Measurements from ENCODE around the gene POM121C.
A peak's percentile ranks its signal among the peaks of the same experiment; 100 is the strongest.
"Not testable (repeated sequence)": the region's sequence is repeated elsewhere in the genome, so short reads cannot be mapped to it uniquely, and the experiment has no call there.

Gene POM121C

DNA sequence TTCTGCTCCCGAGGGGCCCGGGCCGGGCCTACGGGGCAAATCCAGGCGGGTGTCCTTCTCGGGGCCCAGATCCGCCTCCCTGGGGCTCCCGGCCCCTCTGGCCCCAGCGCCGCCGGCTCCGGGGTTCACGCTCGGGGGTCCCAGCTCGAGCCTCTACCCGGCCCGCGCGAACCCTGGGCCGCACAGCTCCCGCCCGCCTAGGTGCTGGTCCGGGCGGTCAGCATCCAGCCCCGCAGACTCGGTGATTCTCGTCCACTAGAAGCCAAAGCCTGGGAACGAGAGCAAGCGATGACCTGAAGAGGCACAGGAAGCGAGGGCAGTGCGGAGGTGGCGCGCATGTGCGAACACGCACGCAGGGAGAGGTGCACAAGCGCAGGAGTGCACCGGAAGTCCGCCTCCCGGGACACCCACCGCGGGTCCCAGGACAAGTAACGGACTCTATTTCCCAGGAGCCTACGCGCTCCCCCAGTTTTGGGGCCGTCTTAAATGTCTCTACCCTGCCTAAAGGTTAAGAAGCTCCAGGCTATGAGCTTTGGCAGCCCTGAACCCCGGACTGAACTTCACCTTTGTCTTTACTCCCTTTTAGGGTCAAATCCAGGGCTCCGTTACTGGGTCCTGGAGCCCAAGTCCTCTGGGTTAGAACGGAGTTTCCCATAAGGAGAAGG lies at the start of gene POM121C:
Gene POM121C (minus strand): TSS at position 321 of the 665 bp plus-strand sequence. CDS start 44,803 bp downstream, outside the sequence.
- DNase-seq = peak; percentile 65

DNA sequence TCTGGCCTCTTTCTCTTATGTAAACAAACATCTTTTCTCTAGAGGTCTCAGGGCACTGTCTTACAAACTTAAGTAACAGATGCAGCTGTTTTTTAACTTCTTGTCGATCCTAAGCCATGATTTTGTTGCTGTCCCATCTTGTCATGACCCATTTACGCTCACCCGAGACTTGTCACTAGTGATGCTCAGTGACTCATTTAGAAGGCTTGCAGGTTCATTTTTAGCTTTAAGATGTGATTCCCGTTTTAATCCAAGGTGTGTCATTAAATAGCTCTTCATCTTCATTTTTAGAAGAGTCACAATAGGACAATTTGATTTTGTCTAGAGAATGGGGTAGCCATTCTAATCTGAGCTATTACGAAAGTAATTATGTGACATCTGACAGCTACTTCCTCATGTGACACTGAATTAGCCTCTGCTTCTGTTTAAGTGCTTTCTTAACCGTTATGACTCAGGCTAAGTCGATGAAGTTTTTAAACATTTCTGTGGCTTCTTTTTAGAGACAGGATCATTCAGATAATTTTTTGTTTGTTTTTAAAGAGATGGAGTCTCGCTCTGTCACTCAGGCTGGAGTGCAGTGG lies 48.7 kb upstream of the POM121C start:
- no peak for DNase-seq

DNA sequence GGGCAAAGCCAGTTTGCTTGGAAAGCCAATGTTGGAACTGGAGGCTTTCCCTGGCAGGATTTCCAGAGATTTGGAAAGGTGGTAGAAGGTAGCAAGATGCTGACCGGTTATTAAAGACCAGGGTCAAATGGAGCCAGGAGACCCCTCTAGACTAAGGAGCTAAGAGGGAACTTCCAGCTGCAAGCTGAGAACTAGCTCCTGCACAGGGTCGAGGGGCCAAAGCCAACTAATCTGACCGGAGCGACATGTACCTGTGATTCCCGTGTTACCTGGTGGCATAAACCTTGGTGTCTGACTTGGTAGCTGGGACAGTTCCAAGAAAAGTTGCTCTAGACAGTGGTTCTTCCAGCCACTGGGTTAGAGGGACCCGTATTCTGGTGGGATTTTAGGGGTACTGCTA lies 47.8 kb upstream of the POM121C start:
- DNase-seq = no peak

DNA sequence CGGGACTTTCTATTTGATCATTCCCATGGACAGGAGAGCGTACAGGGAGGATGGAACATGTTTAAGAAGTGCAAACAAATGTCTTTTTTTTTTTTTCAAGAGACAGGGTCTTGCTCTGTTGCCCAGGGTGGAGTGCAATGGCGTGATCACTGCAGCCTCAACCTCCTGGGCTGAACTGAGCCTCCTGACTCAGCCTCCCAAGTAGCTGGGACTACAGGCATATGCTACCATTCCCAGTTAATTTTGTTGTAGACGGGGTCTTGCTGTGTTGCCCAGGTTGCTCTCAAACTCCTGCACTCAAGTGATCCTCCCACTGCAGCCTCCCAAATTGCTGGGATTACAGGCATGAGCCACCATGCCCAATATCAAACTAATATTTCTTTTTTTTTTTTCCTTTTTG lies 46.5 kb upstream of the POM121C start:
- DNase-seq = no peak

DNA sequence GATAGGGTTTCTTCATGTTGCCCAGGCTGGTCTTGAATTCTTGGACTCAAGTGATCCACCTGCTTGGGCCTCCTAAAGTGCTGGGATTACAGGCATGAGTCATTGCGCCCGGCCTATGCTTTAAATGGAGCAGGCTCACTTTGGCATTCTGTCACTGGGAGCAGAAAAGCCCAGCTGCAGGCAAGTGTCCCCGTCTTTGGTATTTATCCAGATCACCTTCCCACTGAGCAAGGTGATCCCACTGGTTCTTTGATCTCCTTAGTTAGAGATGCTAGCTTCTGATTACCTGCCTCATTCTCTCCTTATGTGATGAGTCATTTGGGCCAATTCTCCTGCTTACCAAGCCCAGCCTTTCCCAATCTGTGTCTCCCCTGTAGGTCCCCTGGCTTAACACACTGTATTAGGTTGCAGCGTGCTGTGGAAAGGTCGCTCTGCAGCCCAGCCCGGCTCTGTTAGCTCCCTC lies 45.3 kb upstream of the POM121C start:
- DNase-seq = no peak

DNA sequence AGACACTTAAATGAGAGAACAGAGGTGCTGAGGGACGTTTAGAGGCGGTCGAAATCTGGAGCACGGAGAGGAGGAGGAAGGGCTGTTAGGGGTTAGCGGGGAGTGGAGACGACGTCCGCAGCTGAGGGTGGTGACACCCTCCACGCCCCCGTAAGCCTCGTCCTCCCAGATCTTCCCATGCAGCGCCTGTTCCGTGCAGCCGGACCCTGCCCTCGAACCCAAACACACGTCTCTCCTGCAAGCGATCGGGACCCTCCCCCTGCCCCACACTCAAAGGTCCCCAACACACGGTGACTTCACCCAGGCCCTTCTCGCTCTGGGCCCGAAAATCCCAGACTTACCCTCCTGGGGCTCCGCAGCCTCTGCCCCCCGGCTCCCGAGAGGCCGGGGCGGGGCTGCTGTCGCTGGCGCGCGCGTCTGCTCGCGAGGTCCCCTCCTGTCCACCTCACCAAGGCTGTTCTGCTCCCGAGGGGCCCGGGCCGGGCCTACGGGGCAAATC lies 41.2 kb upstream of the POM121C start:
- not testable (repeated sequence) for DNase-seq

DNA sequence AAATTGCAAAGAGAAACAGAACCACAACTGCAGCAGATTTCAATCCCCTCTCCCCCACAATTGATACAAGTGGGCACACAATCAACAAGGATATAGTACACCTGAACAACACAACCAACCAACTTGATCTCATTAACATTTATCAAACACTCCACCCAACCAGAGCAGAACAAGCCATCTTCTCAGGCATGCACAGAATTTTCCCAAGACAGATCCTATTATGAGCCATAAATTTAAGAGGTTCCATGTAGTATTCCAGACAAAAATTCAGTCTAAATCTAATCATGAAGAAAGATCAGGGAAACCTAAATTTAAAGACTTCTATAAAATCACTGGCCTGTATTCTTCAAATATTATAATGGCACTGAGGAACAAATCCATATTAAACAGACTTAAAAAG lies 35.6 kb upstream of the POM121C start:
- DNase-seq = not testable (repeated sequence)

DNA sequence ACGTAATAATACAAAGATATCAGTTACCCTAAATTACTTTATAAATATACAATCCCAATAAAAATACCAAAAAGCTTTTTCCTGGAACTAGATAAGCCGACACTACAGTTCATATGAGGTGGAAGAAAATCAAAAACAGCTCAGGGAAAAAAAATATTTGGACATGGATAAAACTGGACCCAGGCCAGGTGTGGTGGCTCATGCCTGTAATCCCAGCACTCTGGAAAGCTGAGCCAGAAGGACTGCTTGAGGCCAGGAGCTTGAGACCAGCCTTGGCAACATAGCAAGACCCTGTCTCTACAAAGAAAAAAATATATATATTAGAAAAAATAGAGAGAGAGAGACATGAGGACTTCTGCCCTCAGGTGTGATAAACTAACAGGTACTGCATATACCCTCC lies 32.7 kb upstream of the POM121C start:
- DNase-seq = not testable (repeated sequence)

DNA sequence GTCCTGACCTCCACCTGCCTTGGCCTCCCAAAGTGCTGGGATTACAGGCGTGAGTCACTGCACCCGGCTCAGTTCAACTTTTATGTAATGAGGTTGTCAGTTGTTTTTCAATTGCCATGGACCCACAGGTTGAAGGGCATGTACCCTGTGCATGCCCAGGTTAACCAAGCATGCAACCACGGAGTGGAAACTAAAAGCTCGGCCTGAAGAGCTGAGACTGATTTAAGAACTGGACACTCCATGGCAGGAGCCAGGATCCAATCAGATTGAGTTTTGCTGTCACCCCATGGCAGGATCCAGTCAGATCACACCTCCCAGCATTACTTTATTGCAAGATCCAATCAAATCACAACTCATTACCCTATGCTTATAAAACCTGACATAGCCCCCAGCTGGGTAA lies 22.9 kb upstream of the POM121C start:
- not testable (repeated sequence) for DNase-seq

DNA sequence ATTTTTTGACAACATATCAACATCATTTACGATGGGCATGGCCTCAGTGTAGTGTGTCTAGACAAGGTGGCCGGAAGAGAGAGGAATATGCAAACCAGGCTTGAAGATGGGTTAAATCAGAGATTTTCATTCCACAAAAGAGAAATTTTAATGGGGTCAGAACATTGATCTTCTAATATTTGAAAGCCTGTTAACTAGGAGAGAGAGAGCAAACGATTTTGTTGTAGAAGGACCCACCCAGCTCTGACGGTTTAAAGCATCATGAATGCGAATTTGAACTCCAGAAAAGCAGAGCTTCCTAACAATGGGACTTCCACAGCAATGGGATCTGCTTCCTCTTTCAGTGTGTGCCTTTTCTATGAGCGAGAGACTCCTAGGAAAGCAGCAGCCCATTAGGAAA lies 5.9 kb upstream of the POM121C start, which contains the start of gene SPDYE5:
Gene SPDYE5 (plus strand): TSS at position 301 of the 400 bp plus-strand sequence. CDS start 1,728 bp downstream, outside the sequence.
- DNase-seq = not testable (repeated sequence)

DNA sequence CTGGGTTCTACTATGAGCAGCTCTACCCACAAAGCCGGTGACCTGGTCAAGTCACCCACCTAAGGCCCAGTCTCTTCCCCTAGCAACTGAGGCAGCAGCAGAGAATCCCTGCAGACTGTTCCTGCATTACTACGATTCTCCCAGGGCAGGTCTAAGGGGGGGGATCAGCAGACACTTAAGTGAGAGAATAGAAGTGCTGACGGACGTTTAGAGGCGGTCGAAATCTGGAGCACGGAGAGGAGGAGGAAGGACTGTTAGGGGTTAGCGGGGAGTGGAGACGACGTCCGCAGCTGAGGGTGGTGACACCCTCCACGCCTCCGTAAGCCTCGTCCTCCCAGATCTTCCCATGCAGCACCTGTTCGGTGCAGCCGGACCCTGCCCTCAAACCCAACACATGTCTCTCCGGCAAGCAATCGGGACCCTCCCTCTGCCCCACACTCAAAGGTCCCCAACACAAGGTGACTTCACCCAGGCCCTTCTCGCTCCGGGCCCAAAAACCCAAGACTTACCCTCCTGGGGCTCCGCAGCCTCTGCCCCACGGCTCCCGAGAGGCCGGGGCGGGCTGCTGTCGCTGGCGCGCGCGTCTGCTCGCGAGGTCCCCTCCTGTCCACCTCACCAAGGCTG lies 632 bp downstream of the POM121C start:
- not testable (repeated sequence) for DNase-seq

DNA sequence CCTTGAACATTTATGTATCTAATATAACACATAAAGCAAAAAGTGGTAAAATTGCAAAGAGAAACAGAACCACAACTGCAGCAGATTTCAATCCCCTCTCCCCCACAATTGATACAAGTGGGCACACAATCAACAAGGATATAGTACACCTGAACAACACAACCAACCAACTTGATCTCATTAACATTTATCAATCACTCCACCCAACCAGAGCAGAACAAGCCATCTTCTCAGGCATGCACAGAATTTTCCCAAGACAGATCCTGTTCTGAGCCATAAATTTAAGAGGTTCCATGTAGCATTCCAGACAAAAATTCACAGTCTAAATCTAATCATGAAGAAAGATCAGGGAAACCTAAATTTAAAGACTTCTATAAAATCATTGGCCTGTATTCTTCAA lies 5.8 kb downstream of the POM121C start:
- DNase-seq = not testable (repeated sequence)

DNA sequence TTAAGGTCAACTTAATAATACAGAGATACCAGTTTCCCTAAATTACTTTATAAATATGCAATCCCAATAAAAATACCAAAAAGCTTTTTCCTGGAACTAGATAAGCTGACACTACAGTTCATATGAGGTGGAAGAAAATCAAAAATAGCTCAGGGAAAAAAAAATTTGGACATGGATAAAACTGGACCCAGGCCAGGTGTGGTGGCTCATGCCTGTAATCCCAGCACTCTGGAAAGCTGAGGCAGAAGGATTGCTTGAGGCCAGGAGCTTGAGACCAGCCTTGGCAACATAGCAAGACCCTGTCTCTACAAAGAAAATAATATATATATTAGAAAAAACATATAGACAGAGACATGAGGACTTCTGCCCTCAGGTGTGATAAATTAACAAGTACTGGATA lies 8.6 kb downstream of the POM121C start:
- not testable (repeated sequence) for DNase-seq

DNA sequence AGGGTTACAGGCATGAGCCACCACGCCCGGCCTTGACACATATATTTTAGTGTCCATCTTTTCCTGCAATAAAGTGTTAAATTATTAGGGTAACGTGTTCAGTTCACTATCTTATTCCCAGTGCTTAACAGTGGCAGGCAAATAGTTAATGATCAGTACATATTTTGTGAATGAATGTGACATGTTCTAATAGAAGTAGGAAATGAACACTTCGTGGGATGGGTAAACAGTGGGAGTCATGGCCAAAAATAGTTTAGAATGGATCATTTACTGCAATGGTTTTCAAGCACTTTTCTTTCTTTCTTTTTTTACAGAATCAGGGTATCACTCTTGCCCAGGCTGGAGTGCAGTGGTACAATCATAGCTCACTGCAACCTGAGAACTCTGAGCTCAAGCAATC lies 15.9 kb downstream of the POM121C start:
- DNase-seq = not testable (repeated sequence)

DNA sequence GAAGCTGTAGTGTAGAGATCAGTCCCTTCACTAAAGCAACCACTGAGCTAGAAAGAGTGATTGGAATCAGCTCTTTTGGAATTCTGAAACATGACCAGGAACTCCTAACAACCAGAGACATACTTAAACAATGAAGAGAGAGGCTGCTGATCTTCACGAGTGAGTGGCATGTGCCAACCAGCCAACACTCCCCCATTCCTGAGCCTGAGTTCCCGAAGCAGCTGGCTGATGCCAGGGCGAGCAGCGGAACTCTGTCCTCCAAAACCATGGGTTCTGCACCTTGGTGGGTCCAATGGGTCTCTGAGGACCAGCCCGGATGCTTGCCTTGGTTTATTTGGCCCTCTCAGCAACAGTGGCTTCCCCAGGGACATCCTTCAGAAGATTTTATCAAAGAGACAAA lies 25.6 kb downstream of the POM121C start:
- not testable (repeated sequence) for DNase-seq

DNA sequence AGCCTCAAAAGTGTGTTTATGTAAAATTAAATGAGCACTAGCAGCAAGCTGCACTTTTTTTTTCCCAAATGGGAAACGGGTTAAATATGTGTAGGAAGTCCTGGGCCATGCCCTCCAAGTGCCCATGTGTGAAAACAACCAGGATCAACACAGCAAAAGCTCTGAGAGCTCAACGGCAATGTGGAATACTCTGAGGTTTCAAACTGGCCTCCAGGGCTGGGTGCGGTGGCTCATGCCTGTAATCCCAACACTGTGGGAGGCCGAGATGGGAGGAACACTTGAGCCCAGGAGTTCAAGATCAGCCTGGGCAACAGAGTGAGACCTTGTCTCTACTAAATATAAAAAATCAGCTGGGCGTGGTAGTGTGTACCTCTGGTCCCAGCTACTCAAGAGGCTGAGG lies 28.1 kb downstream of the POM121C start:
- not testable (repeated sequence) for DNase-seq

DNA sequence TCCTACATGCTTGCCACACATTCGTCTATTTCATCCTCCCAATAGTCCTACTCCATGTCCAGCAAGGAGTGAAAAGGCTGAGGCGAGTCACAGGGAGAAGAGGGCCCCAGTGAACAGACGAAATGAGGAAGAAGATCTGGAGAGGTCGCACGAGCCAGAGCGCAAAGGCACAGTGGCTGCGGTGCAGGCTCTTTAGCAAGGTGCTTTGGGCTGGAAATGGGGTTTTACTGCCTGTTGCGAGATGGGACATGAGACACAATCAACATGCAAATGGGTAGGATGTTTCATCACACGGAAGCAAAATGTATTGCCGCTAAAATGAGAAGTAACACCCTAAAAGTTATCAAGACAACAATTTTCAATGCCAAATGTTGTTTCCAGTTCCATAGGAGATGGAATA lies 29.7 kb downstream of the POM121C start:
- DNase-seq = not testable (repeated sequence)

DNA sequence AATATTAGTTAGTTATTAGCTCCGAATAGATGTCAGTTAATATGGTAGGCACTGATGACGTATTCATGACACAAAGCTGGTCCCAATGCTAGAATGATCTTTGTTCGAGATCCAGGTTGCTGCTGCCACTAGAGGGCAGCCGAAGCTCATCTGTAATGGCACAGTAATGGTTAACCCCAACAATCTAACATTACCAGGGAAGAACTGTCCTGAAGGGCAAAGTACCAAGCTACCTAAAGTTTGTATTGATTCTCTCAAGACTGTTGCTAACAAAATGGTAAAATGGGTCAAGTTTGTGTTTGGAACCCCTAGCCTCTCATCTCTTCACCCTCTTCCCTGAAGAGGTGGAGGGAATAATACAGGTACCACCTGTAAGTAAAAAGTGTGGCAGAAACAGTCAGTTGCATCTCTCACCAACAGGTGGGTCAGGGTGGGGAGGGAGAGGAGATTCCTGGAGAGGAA lies 33.6 kb downstream of the POM121C start:
- not testable (repeated sequence) for DNase-seq

DNA sequence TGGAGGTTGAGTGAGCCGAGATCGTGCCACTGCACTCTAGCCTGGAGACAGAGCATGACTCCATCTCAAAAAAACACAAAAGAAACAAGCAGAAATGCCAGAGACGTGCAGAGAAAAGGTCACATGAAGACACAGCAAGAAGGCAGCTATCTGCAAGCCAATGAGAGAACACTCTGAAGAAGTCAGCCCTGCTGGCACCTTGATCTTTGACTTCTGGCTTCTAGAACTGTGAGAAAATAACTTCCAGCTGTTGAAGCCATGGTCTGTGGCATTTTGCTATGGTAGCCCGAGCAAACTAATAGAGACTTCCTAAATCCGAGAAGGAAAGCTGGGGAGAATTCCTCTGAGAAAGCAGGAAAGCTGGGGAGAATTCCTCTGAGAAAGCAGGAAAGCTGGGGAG lies 36.2 kb downstream of the POM121C start:
- DNase-seq = not testable (repeated sequence)

DNA sequence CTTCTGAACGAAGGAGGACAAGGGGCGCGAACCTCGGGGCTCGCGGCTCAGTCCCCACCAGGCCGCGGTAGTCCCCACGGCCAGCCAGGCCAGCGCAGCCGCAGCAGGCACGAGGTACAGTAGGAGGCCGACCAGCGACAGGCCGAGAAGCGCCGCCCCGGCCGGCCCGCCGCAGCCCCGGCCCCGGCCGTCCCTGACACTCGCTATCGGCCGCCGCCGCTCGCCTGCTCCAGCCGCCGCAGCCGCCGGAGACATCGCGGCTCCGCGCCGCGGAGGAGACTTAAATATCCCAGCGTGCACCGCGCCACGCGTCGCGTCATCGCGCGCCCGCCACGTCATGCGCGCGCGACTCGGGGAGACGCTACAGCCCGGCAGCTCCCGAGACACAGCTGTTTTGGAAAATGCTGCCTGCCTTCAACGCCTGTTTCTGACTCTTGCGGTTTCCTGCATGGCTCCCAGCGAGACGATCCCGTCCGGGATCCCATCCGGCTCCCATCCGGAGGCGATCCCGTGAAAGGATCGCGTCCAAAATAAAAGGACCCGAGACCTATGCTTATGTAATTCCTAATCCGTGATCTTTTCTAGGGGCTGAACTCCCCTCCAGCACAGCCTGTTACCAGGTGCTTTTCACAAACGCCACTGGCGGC lies 43.5 kb downstream of the POM121C start:
- DNase-seq = not testable (repeated sequence)

DNA sequence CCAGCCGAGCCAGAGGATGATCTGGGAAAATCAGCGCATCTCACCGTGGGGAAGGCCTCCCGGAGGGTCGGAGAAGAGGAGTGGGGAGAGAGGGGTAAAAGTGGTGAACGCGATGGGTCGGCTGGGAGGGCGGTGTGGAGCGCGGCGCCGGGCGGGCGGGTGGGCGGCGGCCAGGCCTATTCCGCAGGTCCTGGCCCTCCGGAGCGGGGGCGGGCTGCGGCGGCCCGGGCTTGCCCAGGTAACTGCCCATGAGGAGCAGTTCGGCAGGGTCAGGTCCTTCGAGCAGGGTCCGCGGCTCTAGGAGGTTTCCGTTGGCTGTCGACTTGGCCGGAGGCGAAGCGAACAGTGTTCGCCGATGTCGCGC lies 44.0 kb downstream of the POM121C start:
- DNase-seq = not testable (repeated sequence)

DNA sequence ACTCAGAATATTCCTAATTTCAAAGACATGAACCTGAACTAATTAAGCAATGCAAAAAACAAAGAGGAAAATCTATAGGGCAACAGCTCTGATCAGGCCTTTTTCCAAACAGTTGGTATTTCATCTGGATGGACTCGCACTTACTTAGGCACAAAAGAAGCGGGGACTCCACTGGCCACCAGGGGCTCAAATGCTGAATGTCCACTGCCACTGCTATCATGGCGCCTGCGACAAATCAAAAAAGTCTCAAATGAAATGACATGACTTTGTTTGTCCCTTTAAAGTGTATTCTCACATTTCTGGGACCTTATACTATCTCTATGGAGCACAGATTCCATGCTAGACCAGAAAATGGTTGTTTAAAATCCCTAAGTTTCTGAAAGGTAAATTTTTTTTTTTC lies 47.1 kb downstream of the POM121C start:
- DNase-seq = not testable (repeated sequence)

DNA sequence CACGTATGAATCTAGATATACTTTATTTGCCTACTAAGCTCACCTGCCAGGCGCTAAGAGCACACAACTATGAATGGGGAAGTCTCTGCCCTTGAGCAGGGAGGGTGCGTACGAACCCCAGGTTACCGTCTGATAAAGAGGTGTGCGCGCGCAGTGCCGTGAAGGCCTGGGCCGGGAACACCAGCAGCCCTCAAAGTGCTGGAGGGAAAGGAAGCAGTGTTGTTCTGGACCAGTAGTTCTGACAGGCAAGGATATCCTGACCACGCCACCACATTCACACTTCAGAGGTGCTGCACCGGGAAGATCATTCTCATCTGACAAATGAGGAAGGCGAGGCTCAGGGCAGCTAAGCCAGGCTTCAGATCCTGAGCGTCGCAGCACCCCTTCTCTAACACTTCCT lies 62.6 kb downstream of the POM121C start:
- DNase-seq = not testable (repeated sequence)
